ENCODE measurements around the gene MBTPS1.
A peak's percentile ranks its signal among the peaks of the same experiment; 100 is the strongest.

Gene MBTPS1

DNA sequence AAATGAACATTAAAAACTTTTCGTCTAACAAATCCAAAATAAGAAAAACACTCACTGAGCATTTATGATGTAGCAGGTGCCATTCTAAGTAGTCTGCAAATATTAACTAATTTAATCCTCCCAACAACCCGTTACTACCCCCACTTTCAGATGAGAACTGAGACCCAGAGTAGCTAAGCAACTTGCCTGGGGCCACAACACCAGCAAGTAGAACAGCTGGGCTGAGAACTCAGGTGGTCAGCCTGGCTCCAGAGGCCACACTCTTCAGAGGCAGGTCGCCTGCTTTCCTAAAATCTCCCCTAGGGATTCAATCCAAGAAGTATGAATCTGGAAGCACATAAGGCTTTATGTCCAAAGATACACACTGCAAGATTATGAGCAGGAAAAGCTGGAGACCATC is 6.2 kb downstream of the MBTPS1 start:
- Mint-ChIP-seq H3K36me3 (ENCODE audit: low read depth) (peaks cover 5% of the 10 kb centered on the region), H3K9me3 (no peaks in the 10 kb centered on the region), H3K4me3 (no peak overlapping the region), H3K27me3 (ENCODE audit: low read depth, poor library complexity) (peaks cover 4% of the 10 kb centered on the region), H3K27ac (peak overlapping the region; percentile 26), H3K4me1 (peaks cover 23% of the 10 kb centered on the region)
- no peak for TF ChIP-seq CTCF (IDR thresholded peaks at IDR 0.05)
- DNase-seq: no peak

DNA sequence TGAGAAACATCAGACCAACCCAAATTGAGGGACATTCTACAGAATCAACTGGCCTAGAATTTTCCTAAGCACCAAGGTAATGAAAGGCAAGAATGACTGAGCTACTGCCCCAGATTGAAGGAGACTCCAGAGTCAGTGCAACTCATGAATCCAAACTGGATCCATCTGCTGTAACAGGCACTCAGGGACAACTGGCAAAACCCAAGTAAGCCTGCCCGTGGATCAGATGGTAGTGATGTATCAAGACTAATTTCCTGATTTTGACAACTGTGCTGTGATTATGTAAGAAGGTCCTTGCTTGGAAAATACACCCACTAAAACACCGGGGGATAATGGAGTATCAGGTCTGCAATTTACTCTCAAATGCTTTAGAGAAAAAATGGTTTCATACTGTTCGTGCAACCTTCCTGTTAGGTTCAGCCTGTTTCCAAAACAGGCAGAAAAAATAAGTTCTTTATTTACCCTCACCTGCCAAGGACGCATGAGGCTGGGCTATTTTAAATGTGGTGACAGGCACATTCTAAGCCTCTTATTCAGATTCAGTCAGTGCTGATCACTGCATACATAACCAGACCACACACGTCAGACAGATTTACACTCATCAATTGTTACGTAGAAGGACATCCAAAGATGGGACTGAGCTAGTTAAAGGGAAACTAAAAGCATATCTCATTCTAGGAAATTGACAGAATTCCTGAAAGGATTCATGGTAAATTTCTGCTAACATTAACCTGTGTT is 7.0 kb downstream of the MBTPS1 start:
- TF ChIP-seq CTCF (IDR thresholded peaks at IDR 0.05): no peak
- peaks cover 23% of the 10 kb centered on the region for H3K4me1 Mint-ChIP-seq
- no peak overlapping the region for H3K27ac Mint-ChIP-seq
- no peak for DNase-seq
- H3K9me3 Mint-ChIP-seq: no peaks in the 10 kb centered on the region
- peaks cover 5% of the 10 kb centered on the region for H3K36me3 Mint-ChIP-seq (ENCODE audit: low read depth)
- H3K27me3 Mint-ChIP-seq (ENCODE audit: low read depth, poor library complexity): peaks cover 4% of the 10 kb centered on the region
- H3K4me3 Mint-ChIP-seq: no peak overlapping the region

DNA sequence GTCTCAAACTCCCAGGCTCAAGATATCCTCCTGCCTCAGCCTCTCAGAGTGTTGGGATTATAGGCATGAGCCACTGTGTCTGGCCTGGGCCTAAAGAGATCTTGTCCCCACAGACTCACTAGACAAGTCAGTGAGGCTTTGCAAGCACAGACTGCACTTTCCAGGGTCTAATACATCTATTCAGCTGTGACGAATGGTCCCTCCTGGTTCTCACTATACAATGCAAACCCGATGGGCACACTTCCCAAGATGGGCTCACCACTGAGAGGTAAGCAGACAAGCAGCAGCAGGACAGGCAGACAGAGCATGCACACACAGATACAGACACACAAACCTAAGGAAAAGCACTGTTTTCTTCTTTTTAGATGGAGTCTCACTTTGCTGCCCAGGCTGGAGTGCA is 8.8 kb downstream of the MBTPS1 start:
- Mint-ChIP-seq H3K27ac (peak overlapping the region; percentile 58), H3K4me3 (no peak overlapping the region), H3K36me3 (ENCODE audit: low read depth) (peaks cover 5% of the 10 kb centered on the region), H3K9me3 (no peaks in the 10 kb centered on the region), H3K27me3 (ENCODE audit: low read depth, poor library complexity) (peaks cover 4% of the 10 kb centered on the region), H3K4me1 (peaks cover 25% of the 10 kb centered on the region)
- no peak for TF ChIP-seq CTCF (IDR thresholded peaks at IDR 0.05)
- DNase-seq: no peak

- no peak overlapping the region for H3K4me3 Mint-ChIP-seq
- peak overlapping the region; percentile 87 for H3K27ac Mint-ChIP-seq
- H3K36me3 Mint-ChIP-seq (ENCODE audit: low read depth): peaks cover 5% of the 10 kb centered on the region
These were observed 10.6 kb downstream of the MBTPS1 start for GRCh38 chr16:84105948-84106740.

DNA sequence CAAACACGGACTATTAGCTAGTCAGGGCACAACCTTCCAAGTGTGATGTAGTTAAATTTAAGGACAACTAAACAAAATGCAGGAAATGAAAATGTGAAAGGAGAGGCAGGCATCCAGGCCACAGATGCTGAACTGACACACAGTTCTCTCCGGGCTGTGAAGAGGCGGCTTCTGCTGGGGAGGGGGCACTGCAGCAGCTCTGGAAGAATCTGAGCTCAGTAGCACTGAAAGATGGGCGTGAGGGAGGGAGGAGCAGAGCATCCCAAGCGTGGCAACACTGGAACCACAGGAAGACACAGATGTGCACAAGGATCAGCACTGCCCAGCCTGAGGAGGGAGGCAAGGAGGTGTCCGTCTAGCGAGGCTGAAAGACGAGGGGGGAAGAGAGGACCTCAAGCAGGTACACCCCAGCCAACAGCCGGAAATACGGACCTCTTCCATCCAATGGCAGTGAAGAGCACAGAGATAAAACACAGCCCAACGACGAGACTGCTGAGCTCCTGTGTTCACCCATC is 11.4 kb downstream of the MBTPS1 start:
- Mint-ChIP-seq H3K36me3 (ENCODE audit: low read depth) (peaks cover 5% of the 10 kb centered on the region), H3K27me3 (ENCODE audit: low read depth, poor library complexity) (no peaks in the 10 kb centered on the region), H3K27ac (peak overlapping the region; percentile 66), H3K9me3 (no peaks in the 10 kb centered on the region), H3K4me3 (no peak overlapping the region), H3K4me1 (peaks cover 25% of the 10 kb centered on the region)
- DNase-seq: peak; percentile 18
- no peak for TF ChIP-seq CTCF (IDR thresholded peaks at IDR 0.05)

More at GRCh38 chr16:84105948-84106740, 10.6 kb downstream of the MBTPS1 start:
- DNase-seq: no peak
- no peak for TF ChIP-seq CTCF (IDR thresholded peaks at IDR 0.05)
- H3K4me1 Mint-ChIP-seq: peaks cover 25% of the 10 kb centered on the region
- H3K27me3 Mint-ChIP-seq (ENCODE audit: low read depth, poor library complexity): peaks cover 1% of the 10 kb centered on the region
- H3K9me3 Mint-ChIP-seq: no peaks in the 10 kb centered on the region
